GM19043 (cell line): ENCODE measurements around the gene TPO.
"Not testable (repeated sequence)": the region's sequence is repeated elsewhere in the genome, so short reads cannot be mapped to it uniquely, and the experiment has no call there.

Experiments
- ATAC-seq: cut with Tn5 transposase; IDR thresholded peaks from one replicate; pipeline ENCODE4 v1.9.1; 2021; ENCODE audit warnings: low read depth; ENCODE audit not compliant: unreplicated experiment

Gene TPO

DNA sequence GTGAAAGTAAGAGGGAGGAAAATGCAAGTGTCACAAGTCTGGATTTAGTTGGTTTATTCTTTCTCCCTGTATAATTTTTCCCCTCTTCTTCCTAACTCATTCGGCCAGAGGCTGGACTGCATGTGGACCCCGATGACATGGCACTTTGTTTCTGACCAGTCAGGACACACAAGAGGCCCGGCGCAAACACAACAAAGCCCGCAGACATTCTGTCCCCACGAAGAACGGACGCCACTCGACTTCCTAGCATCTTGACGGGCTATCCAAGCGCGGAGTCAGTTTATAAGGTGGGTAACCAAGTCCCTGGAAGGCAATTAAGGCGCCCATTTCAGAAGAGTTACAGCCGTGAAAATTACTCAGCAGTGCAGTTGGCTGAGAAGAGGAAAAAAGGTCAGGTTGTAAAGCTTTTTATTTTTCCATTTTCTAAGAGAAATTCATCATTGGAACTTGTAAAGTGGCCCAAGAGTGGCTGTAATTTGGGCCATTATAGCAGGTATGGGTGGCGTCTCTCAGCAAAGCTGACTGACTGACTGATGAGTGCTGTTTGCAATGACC lies at the start of gene TPO:
Gene TPO (plus strand): TSS at position 308 of the 555 bp plus-strand sequence. CDS start 946 bp downstream, outside the sequence.
- ATAC-seq: no peak

DNA sequence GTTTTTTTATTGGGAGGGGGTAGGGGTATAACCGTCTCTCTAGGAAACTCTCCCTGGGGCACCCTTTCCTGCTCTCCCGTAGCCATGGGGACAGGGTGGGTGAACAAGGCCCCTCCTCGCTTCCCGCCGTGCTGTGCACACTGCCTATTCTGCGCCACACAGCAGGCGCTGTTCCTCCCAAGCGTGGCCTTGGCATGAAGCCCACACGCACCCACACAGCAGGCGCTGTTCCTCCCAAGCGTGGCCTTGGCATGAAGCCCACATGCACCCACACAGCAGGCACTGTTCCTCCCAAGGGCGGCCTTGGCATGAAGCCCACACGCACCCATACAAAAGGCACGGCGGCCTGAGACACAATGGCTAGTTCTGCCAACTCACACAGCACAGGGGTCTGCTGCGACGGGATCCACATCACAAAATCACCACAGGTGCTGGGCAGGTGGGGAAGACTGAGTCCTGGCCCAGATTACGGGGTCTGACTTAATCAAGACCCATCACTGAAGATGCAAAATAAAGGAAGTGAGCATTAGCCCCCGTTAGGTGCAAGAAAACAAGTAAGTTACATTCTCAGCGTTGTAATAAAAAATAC lies 46.6 kb upstream of the TPO start:
- no peak for ATAC-seq

DNA sequence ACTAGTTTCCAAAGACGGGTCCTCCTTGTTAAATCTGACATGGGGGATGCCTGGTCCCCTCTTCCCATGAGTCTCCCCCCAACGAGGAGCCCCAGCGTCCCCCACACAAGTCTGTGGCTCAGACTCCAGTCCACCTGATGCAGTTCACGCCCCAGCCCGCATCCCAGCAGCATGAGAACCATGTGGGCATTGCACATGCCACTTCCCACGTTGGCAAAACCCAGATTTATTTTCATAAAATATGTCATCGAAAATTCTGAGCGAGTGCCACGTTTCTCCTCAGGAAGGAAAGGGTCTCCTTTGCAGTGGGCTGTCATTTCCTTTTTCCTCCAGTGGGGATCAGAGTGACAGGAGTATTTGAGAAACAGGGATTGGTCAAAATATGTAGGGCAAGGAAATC lies 45.7 kb upstream of the TPO start:
- ATAC-seq: no peak

DNA sequence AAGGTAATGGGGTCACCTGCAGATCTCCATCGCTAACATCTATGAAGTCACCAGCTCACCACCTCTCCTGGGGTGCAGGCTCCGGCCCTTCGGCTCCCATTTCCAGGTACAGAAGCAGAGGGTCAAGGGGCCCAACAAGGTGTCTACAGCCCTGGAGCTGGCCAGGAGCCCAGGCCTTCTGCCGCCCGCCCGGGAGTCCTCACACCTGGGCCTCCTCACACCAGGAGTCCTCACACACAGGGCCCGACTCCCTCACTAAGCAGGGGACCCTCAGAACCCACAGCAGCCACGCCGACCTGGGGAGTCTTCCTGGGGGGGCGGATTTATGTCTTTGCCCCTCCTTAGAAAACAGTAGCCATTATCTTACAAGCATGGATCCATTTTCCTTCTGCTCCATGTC lies 43.4 kb upstream of the TPO start:
- no peak for ATAC-seq

DNA sequence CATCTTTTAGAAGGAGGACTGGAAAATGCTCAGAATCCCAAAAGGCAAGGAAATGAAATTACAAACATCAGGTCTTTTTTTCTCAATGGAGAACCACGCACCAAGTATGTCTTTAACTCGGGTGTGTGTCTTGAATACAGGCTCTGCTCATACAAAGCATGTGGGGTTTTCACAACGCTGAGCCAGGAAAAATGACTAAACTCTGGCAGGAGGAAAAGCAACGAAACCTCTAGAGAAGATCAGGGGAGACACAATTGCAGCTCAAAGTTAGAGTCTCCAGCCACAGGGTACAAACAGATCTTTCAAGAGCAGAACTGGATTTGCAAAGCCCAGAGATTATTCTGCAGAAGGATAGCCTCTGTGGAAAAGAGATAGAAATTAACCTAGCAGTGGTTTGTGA lies 42.8 kb upstream of the TPO start:
- no peak for ATAC-seq

DNA sequence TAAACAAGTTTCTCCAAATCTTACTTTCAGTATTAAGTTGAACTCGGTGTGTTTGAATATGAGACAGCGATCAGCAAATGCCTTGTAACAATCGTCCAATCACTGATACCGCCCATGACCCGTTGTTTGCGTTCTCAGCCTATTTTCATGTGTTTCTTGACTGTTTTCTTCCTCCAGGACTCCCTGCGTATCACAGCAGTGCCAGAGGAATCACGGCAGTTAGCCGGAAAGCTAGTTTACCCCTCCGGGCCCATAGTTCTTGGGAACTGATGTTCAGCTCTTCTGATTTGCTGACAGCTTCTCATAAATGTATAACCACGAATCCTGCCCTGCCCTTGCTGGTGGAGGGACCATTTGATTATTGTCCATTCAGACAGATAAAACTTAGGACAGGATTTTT lies 42.2 kb upstream of the TPO start:
- no peak for ATAC-seq

DNA sequence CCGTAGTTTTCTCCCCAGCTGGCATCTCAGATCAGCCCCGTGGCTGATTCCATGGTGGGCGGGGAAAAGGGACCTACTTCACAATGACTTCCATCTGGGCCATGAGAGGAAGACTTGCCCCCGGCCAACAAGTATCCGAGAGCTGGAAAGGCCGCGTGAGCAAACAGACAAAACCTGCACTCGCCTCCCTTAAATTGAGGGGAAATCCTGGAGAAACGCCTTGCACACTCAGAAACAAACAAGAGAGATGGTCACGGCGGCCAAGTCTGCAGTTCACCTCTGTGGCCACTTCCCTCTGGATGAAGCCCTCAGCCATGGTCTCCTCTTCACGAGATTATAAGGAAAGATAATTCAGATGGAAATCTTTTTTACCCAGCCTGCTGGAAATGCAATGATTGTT lies 39.4 kb upstream of the TPO start:
- ATAC-seq: no peak

DNA sequence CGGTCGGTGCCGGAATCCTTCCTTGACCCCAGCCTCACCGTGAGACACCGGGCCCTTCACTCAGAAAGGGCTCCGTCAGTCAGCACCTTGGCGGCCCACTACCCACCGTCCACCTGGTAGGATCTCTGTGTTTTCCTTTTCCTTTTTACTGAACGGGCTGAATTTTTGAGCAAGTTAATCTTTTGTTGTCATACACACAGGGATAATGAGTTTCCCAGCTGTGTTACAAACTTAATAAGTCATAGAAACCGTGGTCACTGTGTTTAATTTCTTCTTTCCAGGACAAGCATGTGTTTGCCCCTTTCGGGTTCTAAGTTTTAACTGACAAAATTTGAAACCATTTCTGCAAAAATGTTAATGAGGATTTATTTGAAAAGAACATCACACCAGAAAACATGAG lies 39.0 kb upstream of the TPO start:
- no peak for ATAC-seq

DNA sequence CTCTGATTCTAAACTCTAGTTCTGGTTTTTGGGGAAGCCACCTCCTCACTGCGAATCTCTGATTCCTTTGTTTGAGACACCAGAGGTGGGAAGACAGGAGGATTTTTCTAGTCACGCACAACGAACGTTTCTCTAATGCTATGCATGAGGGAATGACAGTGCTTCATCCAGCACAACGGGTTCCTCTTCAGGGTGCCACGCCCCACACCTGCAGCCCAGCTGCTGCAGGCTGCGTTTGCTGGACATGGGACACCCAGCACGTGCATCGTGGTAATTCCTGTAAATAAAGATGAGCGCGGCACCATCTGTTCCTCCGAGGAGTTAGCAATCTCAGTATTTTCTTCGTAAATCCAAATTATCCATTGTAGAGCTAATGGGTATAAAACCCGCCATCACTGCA lies 37.5 kb upstream of the TPO start:
- no peak for ATAC-seq

DNA sequence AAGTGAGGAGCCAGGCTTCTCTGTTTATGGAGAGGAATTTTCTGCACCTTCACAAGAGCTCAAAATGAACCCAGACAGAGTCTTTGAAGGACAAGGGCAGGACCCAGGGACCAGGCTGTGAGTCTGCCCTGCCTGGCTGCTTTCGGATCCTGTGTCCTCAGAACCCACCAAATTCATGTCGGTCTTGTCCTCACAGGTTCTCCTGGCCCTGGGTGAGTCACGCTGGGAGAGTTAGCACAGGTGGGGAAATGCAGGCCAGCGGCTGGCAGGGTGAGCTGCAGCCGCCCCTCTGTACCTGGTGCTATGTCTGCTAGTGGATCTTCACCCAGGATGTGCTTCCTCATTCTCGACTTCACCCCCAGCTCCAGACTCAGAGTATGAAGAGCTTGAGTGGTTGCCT lies 35.8 kb upstream of the TPO start:
- ATAC-seq: no peak

DNA sequence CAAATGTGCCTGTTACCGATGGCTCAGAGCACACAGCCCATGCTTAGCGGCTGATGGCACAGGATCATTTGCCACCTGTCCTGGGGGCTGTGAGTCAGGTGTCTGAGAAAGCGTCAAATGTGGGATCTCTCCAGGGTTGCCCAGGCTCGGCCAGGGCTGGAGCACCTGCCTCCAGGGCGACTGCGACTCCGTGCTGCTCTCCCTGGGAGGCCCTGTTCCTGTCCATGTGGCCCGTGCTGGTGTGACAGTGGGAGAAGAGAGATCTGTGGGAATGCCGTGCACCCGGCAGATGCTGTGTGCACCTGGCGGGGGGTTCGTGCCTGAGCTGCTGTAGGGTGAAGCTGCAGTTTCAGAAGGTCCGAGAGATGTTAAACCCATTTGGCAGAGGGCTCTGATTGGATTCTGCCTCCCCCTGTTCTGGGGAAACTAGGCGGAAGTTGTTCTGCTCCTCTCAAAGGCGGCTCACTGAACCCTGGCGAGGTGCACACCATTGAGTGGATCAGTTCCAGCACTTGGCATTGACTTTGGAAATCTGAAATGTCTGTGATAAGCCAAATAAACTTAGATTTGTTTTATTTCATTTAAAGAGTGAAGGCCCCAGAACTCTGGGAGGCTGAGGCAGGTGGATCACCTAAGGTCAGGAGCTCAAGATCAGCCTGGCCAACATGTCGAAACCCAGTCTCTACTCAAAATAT lies 34.7 kb upstream of the TPO start:
- ATAC-seq: no peak

DNA sequence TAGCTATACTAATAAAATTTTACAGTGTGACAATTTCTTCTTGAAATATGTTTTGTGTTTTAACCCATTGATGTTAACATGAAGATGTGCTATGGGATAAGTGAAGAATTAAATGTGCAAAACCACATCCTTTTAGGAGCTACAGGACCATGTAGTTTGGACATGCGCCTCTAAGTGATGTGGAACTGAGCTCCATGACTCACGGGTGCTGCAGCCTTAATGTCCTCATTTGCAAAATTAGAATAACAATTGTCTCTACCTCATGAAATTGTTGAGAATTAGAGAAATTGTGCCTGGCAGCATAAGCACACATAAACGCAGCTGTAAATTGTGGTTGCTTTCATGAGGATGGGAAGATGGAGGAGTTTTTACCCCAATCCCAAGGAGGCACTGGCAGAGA lies 31.6 kb upstream of the TPO start:
- no peak for ATAC-seq

DNA sequence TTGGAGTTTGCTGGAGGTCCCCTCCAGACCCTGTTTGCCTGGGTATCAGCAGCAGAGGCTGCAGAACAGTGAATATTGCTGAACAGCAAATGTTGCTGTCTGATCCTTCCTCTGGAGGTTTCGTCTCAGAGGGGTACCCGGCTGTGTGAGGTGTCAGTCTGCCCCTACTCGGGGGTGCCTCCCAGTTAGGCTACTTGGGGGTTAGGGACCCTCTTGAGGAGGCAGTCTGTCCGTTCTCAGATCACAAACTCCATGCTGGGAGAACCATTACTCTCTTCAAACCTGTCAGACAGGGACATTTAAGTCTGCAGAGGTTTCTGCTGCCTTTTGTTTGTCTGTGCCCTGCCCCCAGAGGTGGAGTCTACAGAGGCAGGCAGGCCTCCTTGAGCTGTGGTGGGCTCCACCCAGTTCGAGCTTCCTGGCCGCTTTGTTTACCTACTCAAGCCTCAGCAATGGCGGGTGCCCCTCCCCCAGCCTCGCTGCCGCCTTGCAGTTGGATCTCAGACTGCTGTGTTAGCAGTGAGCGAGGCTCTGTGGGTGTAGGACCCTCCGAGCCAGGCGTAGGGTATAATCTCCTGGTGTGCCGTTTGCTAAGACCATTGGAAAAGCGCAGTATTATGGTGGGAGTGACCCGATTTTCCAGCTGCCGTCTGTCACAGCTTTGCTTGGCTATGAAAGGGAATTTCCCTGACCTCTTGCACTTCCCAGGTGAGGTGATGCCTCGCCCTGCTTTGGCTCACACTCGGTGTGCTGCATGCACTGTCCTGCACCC lies 25.1 kb upstream of the TPO start:
- not testable (repeated sequence) for ATAC-seq

DNA sequence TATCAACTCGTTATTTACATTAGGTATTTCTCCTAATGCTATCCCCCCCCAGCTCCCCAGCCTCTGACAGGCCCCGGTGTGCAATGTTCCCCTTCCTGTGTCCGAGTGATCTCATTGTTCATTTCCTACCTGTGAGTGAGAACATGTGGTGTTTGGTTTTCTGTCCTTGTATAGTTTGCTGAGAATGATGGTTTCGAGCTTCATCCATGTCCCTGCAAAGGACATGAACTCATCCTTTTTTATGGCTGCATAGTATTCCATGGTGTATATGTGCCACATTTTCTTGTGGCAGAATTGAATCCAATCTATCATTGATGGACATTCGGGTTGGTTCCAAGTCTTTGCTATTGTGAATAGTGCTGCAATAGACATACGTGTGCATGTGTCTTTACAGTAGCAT lies 23.1 kb upstream of the TPO start:
- ATAC-seq: not testable (repeated sequence)

DNA sequence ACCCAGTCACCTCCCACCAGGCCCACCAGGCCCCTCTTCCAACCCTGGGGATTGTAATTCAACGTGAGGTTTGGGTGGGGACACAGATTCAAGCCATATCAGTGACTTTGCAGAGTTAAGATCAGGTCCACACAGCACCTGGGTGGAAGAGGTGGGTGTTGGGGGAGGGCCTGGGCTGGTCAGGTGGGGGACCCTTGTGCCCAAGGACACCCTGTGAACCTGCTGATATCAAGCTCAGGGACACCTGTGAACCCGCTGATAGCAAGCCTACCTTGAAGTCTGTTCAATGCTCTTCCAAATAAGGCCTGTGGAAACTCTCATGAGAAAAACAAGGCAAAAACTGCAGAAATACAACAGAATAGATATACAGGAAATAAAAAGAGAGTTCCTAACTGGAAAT lies 19.9 kb upstream of the TPO start:
- no peak for ATAC-seq

DNA sequence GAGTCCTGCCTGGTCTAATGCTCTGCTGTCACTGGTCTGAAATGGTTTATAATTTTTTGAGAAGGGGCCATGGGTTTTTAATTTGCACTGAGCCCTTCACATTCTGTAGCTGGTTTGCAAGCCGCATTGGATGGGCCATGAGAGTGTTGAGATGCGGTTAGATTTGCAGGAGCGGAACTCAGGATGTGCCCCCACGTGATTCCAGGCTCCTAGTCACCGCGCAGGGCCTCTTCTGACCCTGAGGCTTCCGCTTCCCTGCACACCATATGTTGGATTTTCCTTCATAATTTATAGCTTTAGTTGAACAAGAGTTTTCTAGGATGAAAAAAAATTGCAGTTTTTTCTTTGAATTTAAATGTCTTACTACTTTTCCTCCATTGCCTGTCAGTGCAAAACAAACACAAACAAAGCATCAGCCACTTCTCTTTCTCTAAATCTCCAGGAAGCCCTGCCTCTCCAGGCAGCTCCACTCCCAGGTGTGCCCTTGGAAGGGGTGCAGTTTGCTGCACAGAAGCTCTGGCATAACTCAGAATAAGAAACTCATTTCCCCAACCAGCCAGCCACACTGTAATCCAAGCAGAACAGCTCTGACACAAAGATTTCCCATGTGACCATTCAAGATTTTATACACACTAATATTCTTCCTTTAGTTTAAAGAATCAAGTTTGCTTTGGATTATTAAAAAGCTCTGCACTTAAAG lies 18.4 kb upstream of the TPO start:
- ATAC-seq: no peak

DNA sequence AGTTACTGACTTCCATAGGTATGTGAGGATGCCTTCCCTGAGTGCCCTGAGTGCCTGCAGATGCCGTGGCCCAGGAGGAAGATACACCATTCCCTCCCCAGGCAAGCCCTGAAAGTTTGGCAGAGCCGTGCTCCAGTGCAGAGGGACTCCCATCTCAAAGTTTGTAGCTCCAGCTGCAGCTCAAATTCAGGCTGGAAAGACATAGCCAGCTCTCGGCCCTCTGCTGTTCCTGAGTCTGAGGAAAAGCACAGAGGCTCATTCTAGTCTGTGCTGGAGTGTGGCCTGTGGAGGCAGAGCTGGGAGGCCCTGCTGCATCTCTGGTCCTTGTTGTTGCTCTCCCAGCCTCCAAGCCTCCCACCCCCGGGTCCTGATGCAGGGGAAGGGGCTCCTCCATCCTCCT lies 15.9 kb upstream of the TPO start:
- no peak for ATAC-seq

DNA sequence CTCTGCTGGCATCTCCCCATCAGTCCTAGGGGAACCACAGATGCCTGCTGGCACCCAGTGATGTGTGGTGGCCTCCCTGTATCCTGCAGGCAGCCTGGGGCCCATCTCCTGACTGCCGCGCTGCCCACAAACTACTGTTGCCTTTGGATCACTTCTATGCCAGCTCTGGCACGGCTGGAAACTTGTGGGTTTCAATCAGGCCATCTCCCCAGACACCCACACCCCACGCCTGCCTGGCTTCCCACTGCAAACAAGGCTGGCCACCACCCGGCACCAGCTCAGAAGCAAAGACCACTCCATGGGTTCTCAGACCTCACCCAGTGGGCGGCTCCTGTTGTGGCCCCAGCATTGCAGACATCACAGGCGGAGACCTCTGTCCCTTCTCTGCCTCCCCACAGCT lies 15.1 kb upstream of the TPO start:
- ATAC-seq: no peak

DNA sequence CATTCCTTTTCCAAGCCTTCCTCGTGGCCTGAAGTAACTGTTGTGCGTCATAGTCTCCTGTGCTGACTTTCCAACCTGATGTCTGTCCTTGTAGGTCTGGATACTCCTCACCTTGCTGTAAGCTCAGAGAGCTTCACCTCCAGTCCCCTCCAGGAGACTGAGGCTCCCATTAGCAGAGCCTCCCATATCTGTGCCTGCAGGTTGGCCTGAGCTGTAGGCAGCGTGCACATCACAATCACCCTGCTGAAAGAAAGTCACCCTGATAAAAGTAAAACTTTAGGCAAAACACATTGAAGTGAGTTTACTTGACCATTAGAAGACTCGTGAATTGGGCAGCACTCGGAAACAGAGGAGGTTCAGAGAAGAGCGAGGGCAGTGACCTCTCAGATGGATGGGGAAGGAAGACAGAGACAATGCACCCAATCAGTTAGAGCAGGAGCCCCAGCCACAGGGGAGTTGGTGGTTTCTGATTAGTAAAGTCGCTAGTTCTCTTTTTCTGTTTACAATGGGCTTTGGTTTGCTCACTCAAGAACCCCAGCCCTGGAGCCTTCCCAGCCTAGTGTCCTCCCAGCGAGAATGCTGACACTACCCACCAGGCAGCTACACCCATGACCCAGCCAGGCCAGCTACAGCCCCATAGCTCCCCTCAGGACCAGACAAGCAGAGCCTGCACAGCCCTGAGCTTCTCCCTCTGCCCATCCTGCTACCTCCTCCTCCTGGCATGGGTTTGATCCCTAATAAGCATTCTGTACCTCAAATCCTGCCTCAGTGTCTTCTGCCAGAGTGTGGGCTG lies 12.1 kb upstream of the TPO start:
- no peak for ATAC-seq

DNA sequence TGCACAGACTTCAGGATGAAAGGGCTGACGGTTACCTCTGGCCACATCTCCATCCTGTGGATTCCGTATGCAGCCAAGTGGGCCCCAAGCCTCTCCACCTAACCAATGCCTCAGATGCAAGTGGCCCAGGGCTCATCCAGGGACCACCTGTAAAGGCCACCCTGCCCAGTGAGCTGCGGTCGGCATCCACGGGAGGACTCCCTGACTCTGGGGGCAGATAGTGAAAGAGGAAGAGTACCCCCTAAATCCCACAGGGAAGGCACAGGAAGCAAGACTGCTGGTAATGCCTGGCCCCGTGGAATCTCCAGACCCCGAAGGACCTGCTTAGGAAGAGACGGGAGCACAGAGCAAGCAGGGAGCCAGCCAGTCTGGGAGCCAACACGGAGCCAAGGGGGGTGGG lies 11.2 kb upstream of the TPO start:
- no peak for ATAC-seq
